Osteoblast (primary cell): ENCODE data around the gene DLG1. TPM values are rescaled to one million over a fixed set of nuclear protein-coding genes. Genes with fewer than 3 reads are reported as not detected.

Experiments
- DNase-seq: peaks from one replicate; pipeline ENCODE4 v3.0.0; 2011; ENCODE audit warnings: low spot score, mixed read lengths; ENCODE audit not compliant: insufficient read length; ENCODE audit errors: missing footprints
- H2AFZ ChIP-seq: 2 replicates; pipeline ENCODE4 v1.6.0; 2011; ENCODE audit warnings: mild to moderate bottlenecking, low read length
- H3K27ac ChIP-seq: 2 replicates; pipeline ENCODE4 v1.5.1; 2011; ENCODE audit warnings: mild to moderate bottlenecking, low read depth, low read length, moderate library complexity
- H3K27me3 ChIP-seq: 2 replicates; pipeline ENCODE4 v1.6.0; 2012; ENCODE audit warnings: mild to moderate bottlenecking, control low read depth, inconsistent platforms, low read length, moderate library complexity; ENCODE audit not compliant: insufficient read depth
- H3K36me3 ChIP-seq: 2 replicates; pipeline ENCODE4 v1.5.1; 2011; ENCODE audit warnings: mild to moderate bottlenecking, low read length, control low read depth, moderate library complexity; ENCODE audit not compliant: insufficient read depth
- H3K4me1 ChIP-seq: 2 replicates; pipeline ENCODE4 v1.5.1; 2011; ENCODE audit warnings: mild to moderate bottlenecking, low read length, control low read depth, moderate library complexity; ENCODE audit not compliant: insufficient read depth
- H3K4me2 ChIP-seq: 2 replicates; pipeline ENCODE4 v1.6.0; 2011; ENCODE audit warnings: mild to moderate bottlenecking, low read length; ENCODE audit not compliant: insufficient read depth
- H3K4me3 ChIP-seq: fragments of 200-600 bp; sonication (generic); 3 replicates; pipeline ENCODE4 v1.5.1; 2012; ENCODE audit warnings: mild to moderate bottlenecking, low read length, inconsistent platforms; ENCODE audit not compliant: insufficient read depth
- H3K79me2 ChIP-seq: 2 replicates; pipeline ENCODE4 v1.6.0; 2012; ENCODE audit warnings: mild to moderate bottlenecking, low read length, control low read depth, inconsistent platforms; ENCODE audit not compliant: insufficient read depth
- H3K9me3 ChIP-seq: 2 replicates; pipeline ENCODE4 v1.5.1; 2011; ENCODE audit warnings: low read depth, low read length, control low read depth
- H4K20me1 ChIP-seq: 2 replicates; pipeline ENCODE4 v1.6.0; 2012; ENCODE audit warnings: mild to moderate bottlenecking, low read length, control low read depth; ENCODE audit not compliant: insufficient read depth
- CTCF ChIP-seq: IDR thresholded peaks from 2 replicates; pipeline ENCODE4 v1.5.1; 2011; ENCODE audit warnings: mild to moderate bottlenecking, low read depth, low read length, moderate library complexity; ENCODE audit errors: extremely low read depth
- total RNA-seq: library from RNA; depleted of rRNA; stranded (reverse); fragments of >200 nt; gene quantifications from 2 replicates; pipeline ENCODE4 v1.2.3, GENCODE V29; 2012

DLG1 gene
- total RNA-seq, 1 donor: 79.3 TPM

GRCh38 chr3:197189623-197190022, 108.8 kb downstream of the DLG1 start:
- no peaks in the 10 kb centered on the region for H3K9me3 ChIP-seq
- H3K79me2 ChIP-seq: peaks cover 79% of the 10 kb centered on the region
- H3K4me1 ChIP-seq: peaks cover 13% of the 10 kb centered on the region
- no peaks in the 10 kb centered on the region for H3K27me3 ChIP-seq
- peak; percentile 18 for DNase-seq
- no peak overlapping the region for H2AFZ ChIP-seq
- H3K4me3 ChIP-seq: no peak overlapping the region
- no peak overlapping the region for H3K4me2 ChIP-seq
- H3K36me3 ChIP-seq: no peaks in the 10 kb centered on the region
- peak overlapping the region; percentile 11 for H3K27ac ChIP-seq
- peaks cover 12% of the 10 kb centered on the region for H4K20me1 ChIP-seq
- TF ChIP-seq CTCF: no peak

GRCh38 chr3:197188963-197189362, 109.4 kb downstream of the DLG1 start:
- no peak for TF ChIP-seq CTCF
- H3K9me3 ChIP-seq: no peaks in the 10 kb centered on the region
- DNase-seq: no peak
- H3K79me2 ChIP-seq: peaks cover 82% of the 10 kb centered on the region
- H3K4me3 ChIP-seq: no peak overlapping the region
- H3K36me3 ChIP-seq: no peaks in the 10 kb centered on the region
- H2AFZ ChIP-seq: no peak overlapping the region
- peaks cover 12% of the 10 kb centered on the region for H4K20me1 ChIP-seq
- no peak overlapping the region for H3K4me2 ChIP-seq
- no peaks in the 10 kb centered on the region for H3K27me3 ChIP-seq
- H3K27ac ChIP-seq: peak overlapping the region; percentile 11
- H3K4me1 ChIP-seq: peaks cover 13% of the 10 kb centered on the region

- peaks cover 80% of the 10 kb centered on the region for H3K79me2 ChIP-seq
Measured at GRCh38 chr3:197186887-197187588, 111.4 kb downstream of the DLG1 start.

More at GRCh38 chr3:197186887-197187588, 111.4 kb downstream of the DLG1 start:
- TF ChIP-seq CTCF: peak; percentile 86
- peak; percentile 14 for DNase-seq
- H3K4me2 ChIP-seq: no peak overlapping the region
- no peaks in the 10 kb centered on the region for H3K36me3 ChIP-seq
- H3K4me3 ChIP-seq: no peak overlapping the region
- H4K20me1 ChIP-seq: peaks cover 12% of the 10 kb centered on the region
- H3K27me3 ChIP-seq: no peaks in the 10 kb centered on the region
- no peak overlapping the region for H3K27ac ChIP-seq
- H3K9me3 ChIP-seq: no peaks in the 10 kb centered on the region
- H3K4me1 ChIP-seq: peaks cover 16% of the 10 kb centered on the region
- H2AFZ ChIP-seq: no peak overlapping the region
